SK-MEL-5 (cell line): ENCODE results near the gene ACP3. TPM values are rescaled to one million over a fixed set of nuclear protein-coding genes. Genes with fewer than 3 reads are reported as not detected.
A peak's percentile ranks its signal among the peaks of the same experiment; 100 is the strongest.
"Not testable (repeated sequence)": the region's sequence is repeated elsewhere in the genome, so short reads cannot be mapped to it uniquely, and the experiment has no call there.

Experiments used
- DNase-seq: peaks from one replicate; pipeline ENCODE4 v3.0.0-alpha.2; 2016; ENCODE audit warnings: low read depth, low spot score
- in situ Hi-C: cut with HindIII; loops from 2 replicates; pipeline ENCODE4 v1.10.0; 2016; ENCODE audit warnings: low sequenced_read_pairs, high pct_unique_total_duplicates, low pct_unique_long_range_greater_than_20kb
- total RNA-seq: library from RNA; depleted of rRNA; stranded (reverse); fragments of >200 nt; shearing (Covaris generic); gene quantifications from 2 replicates; pipeline ENCODE4 v1.2.3, GENCODE V29; 2014

The ACP3 gene
- total RNA-seq, 1 experiment from 2014 or later = 0.26 TPM

GRCh38 chr3:132304351-132304750 is 12.9 kb upstream of the ACP3 start:
- in situ Hi-C loops, DNase-seq: not testable (repeated sequence)

DNA sequence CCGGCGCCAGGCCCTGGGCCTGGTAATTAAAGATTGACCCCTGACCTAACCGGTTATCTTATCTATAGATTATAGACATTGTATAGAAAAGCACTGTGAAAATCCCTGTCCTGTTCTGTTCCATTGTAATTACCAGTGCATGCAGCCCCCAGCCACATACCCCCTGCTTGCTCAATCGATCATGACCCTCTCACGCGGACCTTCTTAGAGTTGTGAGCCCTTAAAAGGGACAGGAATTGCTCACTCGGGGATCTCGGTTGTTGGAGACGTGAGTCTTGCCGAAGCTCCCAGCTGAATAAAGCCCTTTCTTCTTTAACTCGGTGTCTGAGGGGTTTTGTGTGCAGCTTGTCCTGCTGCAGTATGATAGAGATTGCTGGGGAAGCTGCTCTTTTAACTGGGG is 7.2 kb upstream of the ACP3 start:
- DNase-seq, in situ Hi-C loops: not testable (repeated sequence)

DNA sequence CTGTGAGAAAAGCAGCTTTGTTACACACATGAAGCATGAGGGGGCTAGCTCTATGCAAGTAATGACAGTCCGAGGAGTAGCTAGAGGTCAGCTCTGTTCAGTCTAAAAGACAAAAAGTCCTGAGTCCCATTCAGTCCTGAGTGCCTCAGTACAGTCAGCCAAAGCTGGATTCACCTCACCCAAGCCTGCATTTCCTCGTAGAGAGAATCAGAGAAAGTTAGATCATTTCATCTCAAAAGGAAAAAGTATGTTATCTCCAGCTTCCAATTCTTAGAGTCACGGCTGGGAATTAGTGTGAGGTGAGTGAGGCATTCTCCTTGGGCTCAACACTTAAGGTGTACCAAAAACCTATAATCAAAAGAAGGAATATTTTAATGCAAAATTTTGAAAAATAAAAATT is 5.9 kb upstream of the ACP3 start:
- in situ Hi-C loops = no loop called here
- DNase-seq = no peak

GRCh38 chr3:132311841-132312240 is 5.4 kb upstream of the ACP3 start:
- in situ Hi-C loops = no loop called here
- no peak for DNase-seq

DNA sequence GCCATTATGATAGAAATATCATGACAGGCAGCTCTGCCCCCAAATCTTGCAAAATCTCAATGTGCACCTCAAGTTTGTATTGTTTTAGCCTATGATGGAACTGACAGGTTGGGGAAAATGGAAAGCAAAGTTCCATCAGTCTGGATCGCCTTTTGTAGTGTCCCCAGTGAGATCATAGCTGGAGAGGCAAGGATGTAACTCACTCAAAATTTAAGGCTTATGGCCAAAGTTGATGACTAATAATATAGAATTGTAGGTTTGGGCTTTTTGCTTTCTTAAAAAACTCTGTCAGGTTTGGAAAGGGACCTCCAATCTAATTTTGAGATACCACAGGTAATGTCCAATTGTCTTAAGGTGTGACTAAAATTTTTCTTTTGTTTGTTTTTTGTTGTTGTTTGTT is 1.4 kb upstream of the ACP3 start:
- in situ Hi-C loops = no loop called here
- no peak for DNase-seq

DNA sequence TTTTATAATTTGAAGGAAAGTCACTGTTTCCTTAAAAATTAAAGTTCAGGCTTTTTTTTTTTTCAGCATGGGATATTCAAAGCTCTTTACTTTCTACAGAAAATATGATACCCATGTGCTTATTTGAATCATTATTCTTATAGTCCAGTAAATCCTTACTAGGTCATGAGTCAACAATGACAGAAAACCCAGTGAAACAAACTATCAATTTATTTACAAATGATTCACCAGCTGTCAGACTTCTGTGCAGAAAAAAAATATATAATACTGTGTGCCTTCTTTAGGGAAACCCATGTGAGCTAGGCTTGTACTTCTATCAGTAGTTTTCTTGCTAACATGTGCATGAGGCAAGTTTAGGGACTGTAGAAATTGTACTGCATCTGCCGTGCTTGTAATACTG is 1.2 kb downstream of the ACP3 start:
- in situ Hi-C loops = no loop called here
- no peak for DNase-seq

DNA sequence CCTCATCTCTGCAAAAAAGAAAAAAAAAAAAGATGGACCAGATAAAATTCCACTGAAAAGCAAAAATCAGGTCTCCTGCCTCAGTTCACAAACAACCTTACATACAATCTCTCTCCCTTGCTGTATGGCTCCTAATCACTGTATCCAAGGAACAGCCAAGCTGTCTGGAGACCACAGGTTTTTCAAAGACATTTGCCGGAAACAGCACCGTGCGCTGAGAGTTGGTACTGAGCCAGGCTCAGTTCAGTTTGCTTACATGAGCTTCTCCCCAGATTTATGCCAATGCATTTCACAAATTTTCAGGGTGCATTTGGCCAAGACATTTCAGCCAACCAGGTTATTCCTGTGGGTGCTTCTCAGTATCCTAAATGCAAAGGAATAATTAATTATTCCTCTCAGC is 4.1 kb downstream of the ACP3 start:
- DNase-seq = no peak
- in situ Hi-C loops = no loop called here

DNA sequence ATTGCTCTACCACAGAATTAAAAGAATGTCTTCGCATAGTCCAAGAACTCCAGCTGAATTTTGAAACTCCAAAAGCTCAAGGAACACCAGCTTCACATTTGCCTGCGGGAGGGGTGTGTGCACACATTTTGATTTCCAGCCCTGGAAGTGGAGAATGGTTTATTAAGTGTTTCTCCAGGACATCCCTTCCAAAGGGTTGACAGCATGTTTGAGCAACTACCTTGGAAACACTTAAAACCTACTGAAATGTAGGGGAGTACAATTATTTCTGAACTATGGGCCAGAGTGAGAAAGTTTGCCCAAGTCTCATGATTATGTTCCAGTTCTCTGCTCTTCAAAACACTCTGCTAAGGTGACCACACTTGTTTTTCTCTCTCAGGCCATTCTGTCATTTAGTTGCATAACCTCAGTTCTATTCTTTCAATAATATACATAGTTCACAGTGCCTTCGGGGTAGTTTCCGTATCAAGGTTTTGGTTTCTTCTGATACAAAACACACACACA is 7.9 kb downstream of the ACP3 start:
- in situ Hi-C loops = no loop called here
- DNase-seq = no peak

DNA sequence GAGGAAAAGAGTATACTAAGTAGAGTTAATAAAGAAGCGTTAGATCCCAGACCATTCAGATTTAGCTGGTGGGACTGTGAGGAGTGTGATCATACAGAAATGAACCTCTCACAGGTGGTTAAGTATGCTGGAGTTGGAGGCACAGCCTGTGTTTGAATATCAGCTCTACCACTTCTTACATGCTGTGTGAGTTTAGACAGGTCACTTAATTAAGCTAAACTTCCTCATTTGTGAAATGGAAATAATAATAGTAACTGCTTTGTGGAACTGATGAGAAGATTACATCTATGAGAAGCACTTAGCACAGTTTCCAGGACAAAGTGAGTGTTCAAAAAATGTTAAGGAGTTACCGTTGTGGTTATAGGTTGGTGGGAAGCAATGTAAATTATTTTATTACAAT is 8.4 kb downstream of the ACP3 start:
- DNase-seq = no peak
- in situ Hi-C loops = no loop called here

- DNase-seq = no peak
- in situ Hi-C loops = no loop called here
These were observed 9.0 kb downstream of the ACP3 start for GRCh38 chr3:132326251-132326650.

GRCh38 chr3:132332082-132332481 is 14.9 kb downstream of the ACP3 start:
- in situ Hi-C loops = no loop called here
- no peak for DNase-seq

DNA sequence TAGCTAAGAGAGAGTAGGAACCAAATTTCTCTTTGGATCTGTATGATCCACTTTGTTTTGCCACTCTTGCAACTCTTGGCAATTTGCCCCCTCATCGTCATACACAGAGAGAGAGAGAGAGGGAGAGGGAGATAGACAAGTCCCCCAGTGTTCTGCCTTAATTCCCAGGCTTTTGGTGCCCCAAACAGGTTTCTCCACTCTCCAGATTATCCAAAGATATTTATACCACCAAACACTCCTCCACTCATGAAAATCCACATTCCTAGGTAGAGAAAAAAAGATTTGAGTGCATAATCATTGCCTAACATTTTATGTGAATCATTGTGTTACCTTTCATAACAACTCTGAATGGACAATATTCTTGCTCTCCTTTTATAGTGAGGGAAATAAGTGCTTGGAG is 15.3 kb downstream of the ACP3 start:
- in situ Hi-C loops = no loop called here

DNA sequence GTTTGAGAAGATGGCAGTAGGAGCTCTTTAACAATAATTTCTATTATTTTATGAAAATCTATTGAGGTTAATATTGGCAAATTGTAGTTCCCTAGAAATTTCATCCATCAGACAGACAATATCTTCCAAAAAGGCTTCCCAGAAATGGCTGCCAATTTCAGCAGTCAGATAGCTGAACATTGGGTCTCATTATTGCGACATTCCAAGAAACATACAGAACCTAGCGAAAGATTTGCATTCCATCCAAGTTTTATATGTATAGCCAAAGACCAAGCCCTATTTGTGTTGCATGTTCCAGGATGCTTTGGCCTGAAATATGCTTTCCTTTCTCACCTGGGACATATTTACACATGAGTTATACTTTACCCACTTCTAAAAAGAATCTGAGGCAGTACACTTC is 24.5 kb downstream of the ACP3 start:
- DNase-seq = no peak
- in situ Hi-C loops = loop anchor here (10.0 kb wide), 1 partner anchor 87 kb away; no protein-coding TSS in a partner anchor

More for the DNA sequence above, 15.3 kb downstream of the ACP3 start:
- DNase-seq = no peak

DNA sequence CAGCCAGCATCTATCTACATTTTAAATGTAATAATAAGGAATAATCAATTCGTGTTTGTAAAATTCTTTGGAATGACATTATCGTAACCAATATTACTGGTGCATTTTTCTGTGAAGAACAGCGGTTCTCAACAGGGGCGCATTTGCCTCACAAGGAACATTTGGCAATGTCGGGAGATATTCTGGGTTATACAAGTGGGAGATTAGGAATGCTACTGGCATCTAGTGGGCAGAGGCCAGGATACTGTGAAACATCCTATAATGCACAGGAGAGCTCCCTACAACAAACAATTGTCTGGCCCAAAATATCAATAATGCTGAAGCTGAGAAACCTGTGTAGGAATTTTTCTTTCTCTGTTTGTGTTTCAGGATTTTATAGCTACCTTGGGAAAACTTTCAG is 25.0 kb downstream of the ACP3 start:
- peak; percentile 44 for DNase-seq
- in situ Hi-C loops = loop anchor here (10.0 kb wide), 1 partner anchor 87 kb away; no protein-coding TSS in a partner anchor

DNA sequence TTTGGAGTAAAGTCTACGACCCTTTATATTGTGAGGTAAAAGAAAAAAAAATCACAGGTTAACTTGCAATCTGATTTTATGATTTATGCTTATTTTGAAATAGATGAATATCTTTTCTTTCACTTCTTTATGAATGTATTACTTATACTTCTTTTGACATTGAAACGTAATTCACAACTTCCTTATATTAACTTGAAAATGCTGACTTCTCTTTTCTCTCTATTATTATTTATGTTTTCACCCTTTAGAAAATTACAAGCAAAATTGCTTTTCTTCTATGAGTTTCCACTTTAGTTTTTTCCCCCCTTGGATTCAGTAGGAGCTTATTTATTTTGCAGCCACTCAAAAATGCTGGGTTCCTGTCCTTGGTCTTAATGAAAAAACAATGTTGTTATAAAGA is 25.4 kb downstream of the ACP3 start:
- DNase-seq = no peak
- in situ Hi-C loops = loop anchor here (10.0 kb wide), 1 partner anchor 88 kb away; no protein-coding TSS in a partner anchor

DNA sequence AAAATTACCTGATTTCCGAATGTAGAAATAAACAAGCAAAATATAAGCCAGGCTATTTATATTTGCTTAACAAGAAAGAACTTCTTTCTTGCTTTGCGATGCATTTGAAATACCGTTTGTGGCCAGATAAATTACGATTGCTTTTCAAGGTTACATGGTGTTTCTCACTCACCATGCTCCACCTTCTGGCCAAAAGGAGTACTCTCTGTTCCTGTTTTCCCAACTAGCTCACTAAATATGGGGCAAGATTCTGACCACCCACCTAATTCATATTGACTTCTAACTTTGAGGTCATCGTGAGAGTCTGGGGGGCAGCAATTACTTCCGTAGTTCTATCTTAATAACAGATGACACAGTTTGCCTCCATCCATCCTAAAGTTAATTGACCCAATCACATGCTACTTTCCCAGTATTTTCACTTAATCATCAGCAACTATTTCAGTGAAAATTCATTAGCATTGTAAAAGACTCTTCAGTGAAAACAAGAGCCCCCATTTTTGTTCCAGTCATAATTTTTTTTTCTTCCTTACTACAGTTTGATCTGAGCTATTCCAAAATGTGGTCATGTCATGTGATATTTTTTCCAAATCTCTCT is 25.9 kb downstream of the ACP3 start:
- peak; percentile 77 for DNase-seq
- in situ Hi-C loops = loop anchor here (10.0 kb wide), 1 partner anchor 88 kb away; no protein-coding TSS in a partner anchor

DNA sequence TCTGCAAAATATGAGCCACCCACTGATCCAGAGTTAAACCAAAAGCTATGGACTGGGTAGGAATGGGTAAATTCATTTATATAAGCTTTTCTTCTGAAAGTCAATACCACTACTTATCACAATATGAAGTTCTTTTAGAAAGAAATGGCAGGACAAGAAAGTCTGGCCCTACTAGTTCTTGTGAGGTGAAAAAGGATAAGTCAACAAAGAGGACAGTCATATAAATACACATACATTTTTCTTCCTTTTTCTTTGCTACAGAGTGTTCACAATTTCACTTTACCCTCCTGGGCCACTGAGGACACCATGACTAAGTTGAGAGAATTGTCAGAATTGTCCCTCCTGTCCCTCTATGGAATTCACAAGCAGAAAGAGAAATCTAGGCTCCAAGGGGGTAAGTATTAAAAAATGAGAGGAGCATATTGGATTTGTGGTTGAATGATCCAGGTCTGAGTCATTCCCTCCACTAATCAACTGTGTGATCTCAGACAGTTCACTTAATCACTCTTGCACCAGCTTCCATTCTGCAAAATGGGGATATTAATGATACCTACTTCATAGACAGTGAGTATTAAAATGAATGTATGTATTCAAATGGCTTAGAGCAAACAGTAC is 27.6 kb downstream of the ACP3 start:
- in situ Hi-C loops = loop anchor here (10.0 kb wide), 1 partner anchor 90 kb away; no protein-coding TSS in a partner anchor
- no peak for DNase-seq

DNA sequence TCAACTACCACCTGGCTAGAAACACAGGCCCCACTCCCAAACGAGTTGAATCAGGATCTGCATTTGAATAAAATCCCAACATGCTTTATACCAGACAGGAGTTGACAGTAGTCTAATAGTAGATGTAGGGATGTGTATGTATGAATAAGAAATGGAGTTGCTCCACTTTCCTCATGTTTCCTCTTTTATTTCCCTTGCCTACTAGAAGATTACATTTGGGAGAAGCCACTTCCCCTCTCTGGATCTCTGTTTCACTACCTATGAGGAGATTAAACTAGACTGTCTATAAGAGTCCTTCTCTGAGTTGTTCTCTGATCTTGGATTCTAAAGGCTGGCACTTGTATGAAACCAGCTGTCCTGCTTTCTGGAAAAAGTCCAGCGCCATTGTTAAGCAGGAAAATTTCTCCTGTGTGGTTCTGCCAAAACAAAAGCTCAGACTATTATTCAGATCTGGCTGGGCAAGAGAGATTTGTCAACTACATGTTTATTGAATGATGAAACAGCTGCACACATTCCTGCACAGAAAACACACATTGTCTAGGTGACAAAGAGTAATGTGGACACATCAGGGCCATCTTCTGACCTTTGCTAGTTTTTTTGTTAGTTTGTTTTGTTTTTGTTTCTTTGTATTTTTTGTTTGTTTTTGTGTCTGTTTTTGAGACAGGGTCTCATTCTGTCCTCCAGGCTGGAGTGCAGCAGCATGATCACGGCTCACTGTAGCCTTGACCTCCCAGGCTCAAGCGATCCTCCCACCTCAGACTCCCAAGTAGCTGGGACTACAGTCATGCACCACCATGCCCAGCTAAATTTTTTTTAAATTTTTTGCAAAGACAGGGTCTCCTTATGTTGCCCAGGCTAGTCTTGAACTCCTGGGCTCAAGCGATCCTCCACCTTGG is 29.9 kb downstream of the ACP3 start:
- DNase-seq = no peak
- in situ Hi-C loops = loop anchor here (10.0 kb wide), 1 partner anchor 92 kb away; no protein-coding TSS in a partner anchor
